ENCODE results near the gene ZBTB34. TPM values are rescaled to one million over a fixed set of nuclear protein-coding genes. Genes with fewer than 3 reads are reported as not detected.

ZBTB34 gene
- total and polyA plus RNA-seq, 9 of the 15 experiments (the other 6 are each of a cell fraction or from before 2014, with no cell fraction given): 2.7 to 15.6 (median 9.8) TPM

- intact Hi-C loops (cut with micrococcal nuclease): no loop called here
- H3K36me3 ChIP-seq (ENCODE audit: control insufficient read depth, insufficient read depth, low read length): peaks cover 39% of the 10 kb centered on the region
- H3K4me2 ChIP-seq (ENCODE audit: insufficient read depth, low read length): no peak overlapping the region
- CTCF ChIA-PET (ENCODE audit: low intra/inter-chr PET ratio): no interaction called here
- H3K9me3 ChIP-seq (replicated peaks; ENCODE audit: control insufficient read depth, insufficient read depth, low read depth, low read length): peaks cover 21% of the 10 kb centered on the region
- no peak overlapping the region for H2AFZ ChIP-seq (ENCODE audit: low read depth, low read length)
- H3K27me3 ChIP-seq (ENCODE audit: control insufficient read depth in 2 of 2, insufficient read depth in 2 of 2, low read length in 2 of 2): no peaks in the 10 kb centered on the region
- H3K9ac ChIP-seq (ENCODE audit: insufficient read depth in 1 of 2, low read depth in 2 of 2, low read length in 2 of 2): no peak overlapping the region; a peak in 1 of 4 replicates
- no peaks in the 10 kb centered on the region for H3K4me1 ChIP-seq (replicated peaks in 1 of 2; ENCODE audit: control insufficient read depth in 2 of 2, insufficient read depth in 2 of 2, low read length in 2 of 2)
- no peak overlapping the region for H3K27ac ChIP-seq (ENCODE audit: extremely low read depth, low read depth, low read length)
- DNase-seq (ENCODE audit: extremely low read depth in 1 of 4, low spot score in 3 of 4): no peak
- H4K20me1 ChIP-seq (replicated peaks; ENCODE audit: control insufficient read depth, insufficient read depth, low read length): no peaks in the 10 kb centered on the region
- BruUV-seq (replicated peaks): no TSS peak
- 85% methylated on average over 2 of the region's 2 CpGs for WGBS (ENCODE audit: insufficient coverage, low coverage, missing lambda C conversion rate)
- no peak for ATAC-seq
- H3K79me2 ChIP-seq (ENCODE audit: control insufficient read depth, insufficient read depth, low read length): peaks cover 41% of the 10 kb centered on the region
- POLR2A ChIA-PET: interaction anchor here (1.7 kb wide), 1 partner anchor 20 kb away, joined by 3 read pairs; no protein-coding TSS in a partner anchor
- no peaks in the 10 kb centered on the region for H3K9me1 ChIP-seq (ENCODE audit: control insufficient read depth, insufficient read depth, low read length)
- in situ Hi-C loops (cut with MboI): no loop called here
- no peak overlapping the region for H3K4me3 ChIP-seq
- FAIRE-seq: no peak
- TF ChIP-seq ZNF3 (CRISPR knock-in tag; IDR thresholded peaks at IDR 0.05): no peak
- no peak for TF ChIP-seq CREB3 (tag; conservative IDR thresholded peaks at IDR 0.05; ENCODE audit: low read depth)
- no peak for TF ChIP-seq TSHZ1 (CRISPR knock-in tag; IDR thresholded peaks at IDR 0.05)
- no peak for TF ChIP-seq FOXJ2 (tag; IDR thresholded peaks at IDR 0.05)
- TF ChIP-seq ZBTB9 (CRISPR knock-in tag; IDR thresholded peaks at IDR 0.05): no peak
- TF ChIP-seq MYNN (IDR thresholded peaks at IDR 0.05): no peak
- no peak for TF ChIP-seq MYNN (CRISPR knock-in tag; IDR thresholded peaks at IDR 0.05)
- TF ChIP-seq SFPQ (IDR thresholded peaks at IDR 0.05; ENCODE audit: low read depth, low read length): no peak
- TF ChIP-seq ZNF280B (CRISPR knock-in tag; IDR thresholded peaks at IDR 0.05): no peak
- TF ChIP-seq ARID1B (IDR thresholded peaks at IDR 0.05): no peak
- no peak for TF ChIP-seq FUS (optimal IDR thresholded peaks at IDR 0.05; ENCODE audit: low read depth, low read length)
- no peak for TF ChIP-seq PYGO2 (tag; IDR thresholded peaks at IDR 0.05)
These were observed 38.2 kb upstream of the ZBTB34 start for GRCh38 chr9:126822278-126822677.

Measured in K562 (cell line).